Measurements from ENCODE around the gene MCAT.

Gene MCAT

GRCh38 chr22:43162412-43163150 is 19.4 kb upstream of the MCAT start:
- H3K4me1 ChIP-seq (ENCODE audit: control insufficient read depth, insufficient read depth, low read length), result peaks cover 9% of the 10 kb centered on the region

GRCh38 chr22:43160497-43161126 is 17.4 kb upstream of the MCAT start:
- H3K4me3 ChIP-seq (ENCODE audit: low read length in 2 of 2), result no peak overlapping the region
- no peak overlapping the region for H3K27ac ChIP-seq (ENCODE audit: low read length)

More at GRCh38 chr22:43162412-43163150, 19.4 kb upstream of the MCAT start:
- Histone ChIP-seq H3K9me3 (ENCODE audit: control insufficient read depth in 2 of 2, low read length in 2 of 2) (no peaks in the 10 kb centered on the region), H3K36me3 (ENCODE audit: control insufficient read depth in 2 of 2, insufficient read depth in 2 of 2, low read length in 2 of 2) (peaks cover 0 to 12% of the 10 kb centered on the region in 2 donors), H3K9ac (ENCODE audit: low read length in 2 of 2) (no peak overlapping the region), H3K27ac (ENCODE audit: low read length) (no peak overlapping the region), H3K4me3 (ENCODE audit: low read length in 2 of 2) (no peak overlapping the region), H3K27me3 (ENCODE audit: control insufficient read depth in 1 of 2, insufficient read depth in 2 of 2, low read length in 2 of 2) (no peaks in the 10 kb centered on the region)

GRCh38 chr22:43159484-43160178 is 16.4 kb upstream of the MCAT start:
- H3K27me3 ChIP-seq (ENCODE audit: control insufficient read depth in 1 of 2, insufficient read depth in 2 of 2, low read length in 2 of 2), result no peaks in the 10 kb centered on the region
- H3K36me3 ChIP-seq (ENCODE audit: control insufficient read depth in 2 of 2, insufficient read depth in 2 of 2, low read length in 2 of 2), result peaks cover 0 to 10% of the 10 kb centered on the region in 2 donors
- peaks cover 9% of the 10 kb centered on the region for H3K4me1 ChIP-seq (ENCODE audit: control insufficient read depth, insufficient read depth, low read length)
- H3K9me3 ChIP-seq (ENCODE audit: control insufficient read depth in 2 of 2, low read length in 2 of 2), result no peaks in the 10 kb centered on the region
- no peak overlapping the region for H3K27ac ChIP-seq (ENCODE audit: low read length)
- no peak overlapping the region for H3K4me3 ChIP-seq (ENCODE audit: low read length in 2 of 2)
- no peak overlapping the region for H3K9ac ChIP-seq (ENCODE audit: low read length in 2 of 2)

More at GRCh38 chr22:43160497-43161126, 17.4 kb upstream of the MCAT start:
- Histone ChIP-seq H3K9me3 (ENCODE audit: control insufficient read depth in 2 of 2, low read length in 2 of 2) (no peaks in the 10 kb centered on the region), H3K9ac (ENCODE audit: low read length in 2 of 2) (no peak overlapping the region), H3K4me1 (ENCODE audit: control insufficient read depth, insufficient read depth, low read length) (peaks cover 9% of the 10 kb centered on the region), H3K36me3 (ENCODE audit: control insufficient read depth in 2 of 2, insufficient read depth in 2 of 2, low read length in 2 of 2) (peaks cover 0 to 10% of the 10 kb centered on the region in 2 donors), H3K27me3 (ENCODE audit: control insufficient read depth in 1 of 2, insufficient read depth in 2 of 2, low read length in 2 of 2) (no peaks in the 10 kb centered on the region)

- peaks cover 9% of the 10 kb centered on the region for H3K4me1 ChIP-seq (ENCODE audit: control insufficient read depth, insufficient read depth, low read length)
Observed at GRCh38 chr22:43158778-43159483, 15.7 kb upstream of the MCAT start.

GRCh38 chr22:43157874-43158546 is 14.8 kb upstream of the MCAT start:
- H3K9ac ChIP-seq (ENCODE audit: low read length in 2 of 2), result no peak overlapping the region

More at GRCh38 chr22:43158778-43159483, 15.7 kb upstream of the MCAT start:
- Histone ChIP-seq H3K27ac (ENCODE audit: low read length) (no peak overlapping the region), H3K27me3 (ENCODE audit: control insufficient read depth in 1 of 2, insufficient read depth in 2 of 2, low read length in 2 of 2) (no peaks in the 10 kb centered on the region), H3K9ac (ENCODE audit: low read length in 2 of 2) (no peak overlapping the region), H3K36me3 (ENCODE audit: control insufficient read depth in 2 of 2, insufficient read depth in 2 of 2, low read length in 2 of 2) (peaks cover 0 to 10% of the 10 kb centered on the region in 2 donors), H3K9me3 (ENCODE audit: control insufficient read depth in 2 of 2, low read length in 2 of 2) (no peaks in the 10 kb centered on the region), H3K4me3 (ENCODE audit: low read length in 2 of 2) (no peak overlapping the region)

GRCh38 chr22:43156413-43156812 is 13.2 kb upstream of the MCAT start:
- no peak overlapping the region for H3K4me3 ChIP-seq (ENCODE audit: low read length in 2 of 2)
- peaks cover 17% of the 10 kb centered on the region for H3K4me1 ChIP-seq (ENCODE audit: control insufficient read depth, insufficient read depth, low read length)
- H3K36me3 ChIP-seq (ENCODE audit: control insufficient read depth in 2 of 2, insufficient read depth in 2 of 2, low read length in 2 of 2), result peaks cover 0 to 7% of the 10 kb centered on the region in 2 donors
- no peaks in the 10 kb centered on the region for H3K9me3 ChIP-seq (ENCODE audit: control insufficient read depth in 2 of 2, low read length in 2 of 2)
- H3K27me3 ChIP-seq (ENCODE audit: control insufficient read depth in 1 of 2, insufficient read depth in 2 of 2, low read length in 2 of 2), result no peaks in the 10 kb centered on the region
- no peak overlapping the region for H3K27ac ChIP-seq (ENCODE audit: low read length)
- H3K9ac ChIP-seq (ENCODE audit: low read length in 2 of 2), result no peak overlapping the region

More at GRCh38 chr22:43157874-43158546, 14.8 kb upstream of the MCAT start:
- no peak overlapping the region for H3K27ac ChIP-seq (ENCODE audit: low read length)
- H3K4me3 ChIP-seq (ENCODE audit: low read length in 2 of 2), result no peak overlapping the region
- H3K4me1 ChIP-seq (ENCODE audit: control insufficient read depth, insufficient read depth, low read length), result peaks cover 7% of the 10 kb centered on the region
- H3K27me3 ChIP-seq (ENCODE audit: control insufficient read depth in 1 of 2, insufficient read depth in 2 of 2, low read length in 2 of 2), result no peaks in the 10 kb centered on the region
- no peaks in the 10 kb centered on the region for H3K9me3 ChIP-seq (ENCODE audit: control insufficient read depth in 2 of 2, low read length in 2 of 2)
- peaks cover 0 to 10% of the 10 kb centered on the region in 2 donors for H3K36me3 ChIP-seq (ENCODE audit: control insufficient read depth in 2 of 2, insufficient read depth in 2 of 2, low read length in 2 of 2)

- H3K4me1 ChIP-seq (ENCODE audit: control insufficient read depth, insufficient read depth, low read length), result peaks cover 20% of the 10 kb centered on the region
- no peak overlapping the region for H3K27ac ChIP-seq (ENCODE audit: low read length)
- H3K9me3 ChIP-seq (ENCODE audit: control insufficient read depth in 2 of 2, low read length in 2 of 2), result no peaks in the 10 kb centered on the region
- no peak overlapping the region for H3K9ac ChIP-seq (ENCODE audit: low read length in 2 of 2)
- no peak overlapping the region for H3K4me3 ChIP-seq (ENCODE audit: low read length in 2 of 2)
- H3K27me3 ChIP-seq (ENCODE audit: control insufficient read depth in 1 of 2, insufficient read depth in 2 of 2, low read length in 2 of 2), result no peaks in the 10 kb centered on the region
- peaks cover 0 to 4% of the 10 kb centered on the region in 2 donors for H3K36me3 ChIP-seq (ENCODE audit: control insufficient read depth in 2 of 2, insufficient read depth in 2 of 2, low read length in 2 of 2)
Observed at GRCh38 chr22:43155789-43156188, 12.6 kb upstream of the MCAT start.

GRCh38 chr22:43154887-43155536 is 11.8 kb upstream of the MCAT start:
- Histone ChIP-seq H3K4me3 (ENCODE audit: low read length in 2 of 2) (no peak overlapping the region), H3K9ac (ENCODE audit: low read length in 2 of 2) (no peak overlapping the region), H3K36me3 (ENCODE audit: control insufficient read depth in 2 of 2, insufficient read depth in 2 of 2, low read length in 2 of 2) (peaks cover 0 to 2% of the 10 kb centered on the region in 2 donors), H3K4me1 (ENCODE audit: control insufficient read depth, insufficient read depth, low read length) (peaks cover 23% of the 10 kb centered on the region), H3K9me3 (ENCODE audit: control insufficient read depth in 2 of 2, low read length in 2 of 2) (no peaks in the 10 kb centered on the region), H3K27ac (ENCODE audit: low read length) (no peak overlapping the region), H3K27me3 (ENCODE audit: control insufficient read depth in 1 of 2, insufficient read depth in 2 of 2, low read length in 2 of 2) (no peaks in the 10 kb centered on the region)

- no peak overlapping the region for H3K27ac ChIP-seq (ENCODE audit: low read length)
- H3K36me3 ChIP-seq (ENCODE audit: control insufficient read depth in 2 of 2, insufficient read depth in 2 of 2, low read length in 2 of 2), result no peaks in the 10 kb centered on the region
- H3K9ac ChIP-seq (ENCODE audit: low read length in 2 of 2), result no peak overlapping the region
- no peak overlapping the region for H3K4me3 ChIP-seq (ENCODE audit: low read length in 2 of 2)
- H3K27me3 ChIP-seq (ENCODE audit: control insufficient read depth in 1 of 2, insufficient read depth in 2 of 2, low read length in 2 of 2), result no peaks in the 10 kb centered on the region
- peaks cover 19% of the 10 kb centered on the region for H3K4me1 ChIP-seq (ENCODE audit: control insufficient read depth, insufficient read depth, low read length)
- no peaks in the 10 kb centered on the region for H3K9me3 ChIP-seq (ENCODE audit: control insufficient read depth in 2 of 2, low read length in 2 of 2)
Observed at GRCh38 chr22:43153899-43154298, 10.7 kb upstream of the MCAT start.

All from stomach smooth muscle (tissue), 2 donors.